ENCODE results near the gene CST9L. TPM values are rescaled to one million over a fixed set of nuclear protein-coding genes. Genes with fewer than 3 reads are reported as not detected.

Gene CST9L
- total RNA-seq, 1 experiment from 2014 or later: not detected

- DNase-seq (ENCODE audit: unreplicated experiment): no peak
- no peaks in the 10 kb centered on the region for H3K36me3 Mint-ChIP-seq (ENCODE audit: insufficient read depth, unreplicated experiment)
- H3K4me3 Mint-ChIP-seq (ENCODE audit: unreplicated experiment): no peak overlapping the region
- no peak overlapping the region for H3K27ac Mint-ChIP-seq (ENCODE audit: low read depth, unreplicated experiment)
- CTCF ChIA-PET: no interaction called here
- POLR2A ChIA-PET: no interaction called here
- no TSS peak for BruUV-seq (replicated peaks)
- no peak for TF ChIP-seq CTCF (IDR thresholded peaks at IDR 0.05; ENCODE audit: unreplicated experiment)
- peaks cover 8% of the 10 kb centered on the region for H3K9me3 Mint-ChIP-seq (ENCODE audit: unreplicated experiment)
- peaks cover 14% of the 10 kb centered on the region for H3K4me1 Mint-ChIP-seq (ENCODE audit: insufficient read depth, unreplicated experiment)
- intact Hi-C loops (cut with micrococcal nuclease): no loop called here
- no peaks in the 10 kb centered on the region for H3K27me3 Mint-ChIP-seq (ENCODE audit: insufficient read depth, unreplicated experiment)
These were observed 31.3 kb downstream of the CST9L start for GRCh38 chr20:23537030-23537429.

- H3K36me3 Mint-ChIP-seq (ENCODE audit: insufficient read depth, unreplicated experiment): no peaks in the 10 kb centered on the region
- no peak overlapping the region for H3K4me3 Mint-ChIP-seq (ENCODE audit: unreplicated experiment)
- H3K27me3 Mint-ChIP-seq (ENCODE audit: insufficient read depth, unreplicated experiment): no peaks in the 10 kb centered on the region
- intact Hi-C loops (cut with micrococcal nuclease): no loop called here
- peaks cover 8% of the 10 kb centered on the region for H3K9me3 Mint-ChIP-seq (ENCODE audit: unreplicated experiment)
- peaks cover 9% of the 10 kb centered on the region for H3K4me1 Mint-ChIP-seq (ENCODE audit: insufficient read depth, unreplicated experiment)
- TF ChIP-seq CTCF (IDR thresholded peaks at IDR 0.05; ENCODE audit: unreplicated experiment): no peak
- POLR2A ChIA-PET: interaction anchor here (1.6 kb wide), 1 partner anchor 51 kb away, joined by 3 read pairs; no protein-coding TSS in a partner anchor
- CTCF ChIA-PET: no interaction called here
- BruUV-seq (replicated peaks): no TSS peak
- H3K27ac Mint-ChIP-seq (ENCODE audit: low read depth, unreplicated experiment): no peak overlapping the region
- DNase-seq (ENCODE audit: unreplicated experiment): no peak
These were observed 31.8 kb downstream of the CST9L start for GRCh38 chr20:23536328-23536974.

GRCh38 chr20:23534801-23535593, 33.3 kb downstream of the CST9L start:
- DNase-seq (ENCODE audit: unreplicated experiment): no peak
- Mint-ChIP-seq H3K27me3 (ENCODE audit: insufficient read depth, unreplicated experiment) (no peaks in the 10 kb centered on the region), H3K36me3 (ENCODE audit: insufficient read depth, unreplicated experiment) (no peaks in the 10 kb centered on the region), H3K4me3 (ENCODE audit: unreplicated experiment) (no peak overlapping the region), H3K27ac (ENCODE audit: low read depth, unreplicated experiment) (no peak overlapping the region), H3K4me1 (ENCODE audit: insufficient read depth, unreplicated experiment) (no peaks in the 10 kb centered on the region), H3K9me3 (ENCODE audit: unreplicated experiment) (peaks cover 8% of the 10 kb centered on the region)
- intact Hi-C loops (cut with micrococcal nuclease): no loop called here
- TF ChIP-seq CTCF (IDR thresholded peaks at IDR 0.05; ENCODE audit: unreplicated experiment): no peak
- ChIA-PET CTCF (interaction anchor here (0.7 to 1.8 kb wide), 3 partner anchors 36 to 123 kb away, joined by 3 to 4 read pairs (median 3); no protein-coding TSS in a partner anchor), POLR2A (interaction anchor here (1.6 kb wide), 1 partner anchor 52 kb away, joined by 3 read pairs; no protein-coding TSS in a partner anchor)
- no TSS peak for BruUV-seq (replicated peaks)

- DNase-seq (ENCODE audit: unreplicated experiment): no peak
- ChIA-PET CTCF (interaction anchor here (0.8 to 1.8 kb wide), 2 partner anchors 18 to 74 kb away, joined by 3 to 4 read pairs; no protein-coding TSS in a partner anchor), POLR2A (no interaction called here)
- Mint-ChIP-seq H3K36me3 (ENCODE audit: insufficient read depth, unreplicated experiment) (no peaks in the 10 kb centered on the region), H3K27me3 (ENCODE audit: insufficient read depth, unreplicated experiment) (no peaks in the 10 kb centered on the region), H3K4me3 (ENCODE audit: unreplicated experiment) (no peak overlapping the region), H3K9me3 (ENCODE audit: unreplicated experiment) (peaks cover 13% of the 10 kb centered on the region), H3K27ac (ENCODE audit: low read depth, unreplicated experiment) (no peak overlapping the region), H3K4me1 (ENCODE audit: insufficient read depth, unreplicated experiment) (peaks cover 6% of the 10 kb centered on the region)
- BruUV-seq (replicated peaks): no TSS peak
- intact Hi-C loops (cut with micrococcal nuclease): no loop called here
- TF ChIP-seq CTCF (IDR thresholded peaks at IDR 0.05; ENCODE audit: unreplicated experiment): no peak
These were observed 35.1 kb downstream of the CST9L start for GRCh38 chr20:23533161-23533560.
